Measurements from ENCODE around the gene MEX3D. TPM values are rescaled to one million over a fixed set of nuclear protein-coding genes. Genes with fewer than 3 reads are reported as not detected.

Gene MEX3D
- total RNA-seq, 1 donor from 2014 or later: 52.1 TPM

- H3K9me3 ChIP-seq (ENCODE audit: insufficient read depth, low read depth, low read length): no peaks in the 10 kb centered on the region
- Mint-ChIP-seq H3K9me3 (ENCODE audit: unreplicated experiment) (no peaks in the 10 kb centered on the region), H3K4me1 (ENCODE audit: low read depth, unreplicated experiment) (no peaks in the 10 kb centered on the region), H3K27ac (ENCODE audit: unreplicated experiment) (no peak overlapping the region), H3K36me3 (ENCODE audit: low read depth, unreplicated experiment) (peaks cover 8% of the 10 kb centered on the region), H3K27me3 (ENCODE audit: low read depth, unreplicated experiment) (no peaks in the 10 kb centered on the region), H3K4me3 (ENCODE audit: unreplicated experiment) (no peak overlapping the region)
- TF ChIP-seq EZH2 (IDR thresholded peaks at IDR 0.05; ENCODE audit: insufficient read depth, low read length) (no peak), CTCF (IDR thresholded peaks at IDR 0.05; ENCODE audit: insufficient read depth, low read depth, low read length) (no peak)
- H3K36me3 ChIP-seq (ENCODE audit: insufficient read depth, low read length): peaks cover 4% of the 10 kb centered on the region
- H3K79me2 ChIP-seq (ENCODE audit: insufficient read depth, low read length): no peaks in the 10 kb centered on the region
- no peak overlapping the region for H2AFZ ChIP-seq (ENCODE audit: low read depth, low read length)
- DNase-seq (ENCODE audit: low read depth) (no peak), FAIRE-seq (no peak)
- H3K27ac ChIP-seq (ENCODE audit: low read depth, low read length): no peak overlapping the region
- no peaks in the 10 kb centered on the region for H3K27me3 ChIP-seq (ENCODE audit: insufficient read depth, low read length)
- no peaks in the 10 kb centered on the region for H3K4me1 ChIP-seq (ENCODE audit: insufficient read depth, low read length)
- no peak overlapping the region for H3K4me2 ChIP-seq (ENCODE audit: low read length)
- H3K4me3 ChIP-seq (ENCODE audit: insufficient read depth, low read depth, low read length): no peak overlapping the region
- H4K20me1 ChIP-seq (ENCODE audit: insufficient read depth, low read length): peaks cover 11% of the 10 kb centered on the region
- H3K9ac ChIP-seq (ENCODE audit: low read length): no peak overlapping the region
Measured at GRCh38 chr19:1577929-1578618, 9.9 kb upstream of the MEX3D start.

DNA sequence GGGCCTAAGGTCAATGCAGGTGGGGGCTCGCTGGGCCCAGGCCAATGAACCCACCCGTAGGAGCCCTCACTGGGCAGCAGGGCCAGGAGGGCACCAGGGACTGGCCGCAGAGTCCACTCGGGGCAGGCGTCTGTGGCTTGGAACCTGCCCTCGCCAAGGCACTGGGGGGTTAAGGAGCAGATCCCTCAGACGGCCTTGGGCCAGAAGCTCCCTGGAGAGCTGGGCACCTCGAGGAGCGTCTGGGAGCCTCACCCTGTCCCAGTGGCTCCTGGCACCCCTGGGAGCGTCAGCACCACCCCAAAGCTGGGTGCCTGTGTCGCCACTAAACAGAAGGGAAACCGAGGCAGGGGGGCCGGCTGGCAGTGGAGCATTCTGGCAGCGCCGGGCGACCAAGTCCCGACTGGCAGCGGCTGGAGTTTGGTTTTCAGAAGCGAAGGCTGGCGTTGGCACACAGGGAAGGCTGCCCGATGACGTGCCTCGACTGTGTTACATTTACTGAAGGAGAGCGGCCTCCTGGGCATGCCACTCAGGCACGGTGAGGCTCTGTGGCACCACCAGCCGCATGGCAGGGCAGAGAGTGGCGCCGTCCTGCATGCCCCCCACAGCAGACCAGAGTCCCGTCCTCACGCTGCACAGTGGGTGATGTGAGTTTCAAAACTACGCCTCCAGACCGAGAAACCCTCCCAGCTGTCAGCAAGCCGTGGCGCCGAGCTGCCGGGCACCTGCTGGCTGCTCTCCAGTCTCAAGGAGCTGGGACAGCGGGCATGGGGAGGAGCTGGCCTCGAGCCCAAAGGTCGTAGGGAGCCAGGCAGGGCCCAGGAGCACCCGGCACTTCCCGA, 9.2 kb upstream of the MEX3D start:
- no peak for FAIRE-seq
- H3K27me3 Mint-ChIP-seq (ENCODE audit: low read depth, unreplicated experiment): no peaks in the 10 kb centered on the region

More for the DNA sequence above, 9.2 kb upstream of the MEX3D start:
- Histone ChIP-seq H3K4me2 (ENCODE audit: low read length) (no peak overlapping the region), H3K4me1 (ENCODE audit: insufficient read depth, low read length) (no peaks in the 10 kb centered on the region), H2AFZ (ENCODE audit: low read depth, low read length) (no peak overlapping the region), H3K9ac (ENCODE audit: low read length) (no peak overlapping the region), H3K36me3 (ENCODE audit: insufficient read depth, low read length) (peaks cover 4% of the 10 kb centered on the region), H4K20me1 (ENCODE audit: insufficient read depth, low read length) (peaks cover 11% of the 10 kb centered on the region), H3K27ac (ENCODE audit: low read depth, low read length) (no peak overlapping the region), H3K79me2 (ENCODE audit: insufficient read depth, low read length) (no peaks in the 10 kb centered on the region), H3K4me3 (ENCODE audit: insufficient read depth, low read depth, low read length) (no peak overlapping the region), H3K9me3 (ENCODE audit: insufficient read depth, low read depth, low read length) (no peaks in the 10 kb centered on the region), H3K27me3 (ENCODE audit: insufficient read depth, low read length) (no peaks in the 10 kb centered on the region)
- Mint-ChIP-seq H3K4me1 (ENCODE audit: low read depth, unreplicated experiment) (no peaks in the 10 kb centered on the region), H3K36me3 (ENCODE audit: low read depth, unreplicated experiment) (peaks cover 8% of the 10 kb centered on the region), H3K27ac (ENCODE audit: unreplicated experiment) (no peak overlapping the region), H3K4me3 (ENCODE audit: unreplicated experiment) (no peak overlapping the region), H3K9me3 (ENCODE audit: unreplicated experiment) (no peaks in the 10 kb centered on the region)
- no peak for DNase-seq (ENCODE audit: low read depth)
- no peak for TF ChIP-seq EZH2 (IDR thresholded peaks at IDR 0.05; ENCODE audit: insufficient read depth, low read length)
- no peak for TF ChIP-seq CTCF (IDR thresholded peaks at IDR 0.05; ENCODE audit: insufficient read depth, low read depth, low read length)
